K562 (cell line): ENCODE measurements around the gene HAGHL. TPM values are rescaled to one million over a fixed set of nuclear protein-coding genes. Genes with fewer than 3 reads are reported as not detected.

Experiments
- ATF1 ChIP-seq, 2 experiments: fragments of 450-650 bp in 1 of 2; IDR thresholded peaks; 2 replicates each; pipeline ENCODE4 v1.6.1; 2016; ENCODE audit warnings: missing compliant biosample characterization in 1 of 2, missing genetic modification characterization in 1 of 2
- BHLHE40 ChIP-seq: IDR thresholded peaks from 2 replicates; pipeline ENCODE4 v1.6.1; 2011; ENCODE audit warnings: low read length, improper control_type of control experiment
- DACH1 ChIP-seq: fragments of 450-650 bp; IDR thresholded peaks from 2 replicates; pipeline ENCODE4 v1.6.1; 2018; ENCODE audit not compliant: partially characterized antibody
- E2F6 ChIP-seq, 2 experiments: IDR thresholded peaks; 2 replicates each; pipeline ENCODE4 v1.6.1; 2011; ENCODE audit warnings: borderline replicate concordance in 1 of 2, control low read depth in 1 of 2, low read depth in 1 of 2, low read length in 1 of 2, mild to moderate bottlenecking in 1 of 2, mixed read lengths in 1 of 2, moderate library complexity in 1 of 2; ENCODE audit not compliant: insufficient read depth in 1 of 2, insufficient read length in 1 of 2, poor library complexity in 1 of 2, severe bottlenecking in 1 of 2; ENCODE audit errors: extremely low read depth in 1 of 2
- E2F8 ChIP-seq: fragments of 450-650 bp; IDR thresholded peaks from 2 replicates; pipeline ENCODE4 v1.7.1; 2018; ENCODE audit warnings: mild to moderate bottlenecking, low read depth; ENCODE audit not compliant: partially characterized antibody
- HCFC1 ChIP-seq: IDR thresholded peaks from 2 replicates; pipeline ENCODE4 v1.6.1; 2012; ENCODE audit warnings: low read depth, low read length, improper control_type of control experiment
- NFIC ChIP-seq: fragments of 450-650 bp; IDR thresholded peaks from 2 replicates; pipeline ENCODE4 v1.6.1; 2017; ENCODE audit warnings: mild to moderate bottlenecking, inconsistent platforms
- SAP30 ChIP-seq: fragments of 200-600 bp; sonication (generic); IDR thresholded peaks from 2 replicates; pipeline ENCODE4 v1.6.1; 2012; ENCODE audit warnings: borderline replicate concordance, low read depth, mild to moderate bottlenecking, moderate library complexity, low read length, control low read depth, inconsistent platforms; ENCODE audit not compliant: insufficient read depth, poor library complexity, severe bottlenecking
- ZBTB12 ChIP-seq: fragments of 250-450 bp; sonication (Bioruptor Pico); IDR thresholded peaks from 2 replicates; pipeline ENCODE4 v1.4.0; 2020
- ZMIZ1 ChIP-seq, 2 experiments: fragments of 150-350 bp in 1 of 2; IDR thresholded peaks; 2 replicates each; pipeline ENCODE4 v1.6.1; 2012 to 2016; ENCODE audit warnings: low read depth in 2 of 2, low read length in 2 of 2, mild to moderate bottlenecking in 1 of 2, moderate library complexity in 1 of 2
- ZNF316 ChIP-seq: fragments of 450-650 bp; IDR thresholded peaks from 2 replicates; pipeline ENCODE4 v1.6.1; 2016
- ZNF592 ChIP-seq: fragments of 450-650 bp; IDR thresholded peaks from 2 replicates; pipeline ENCODE4 v1.6.1; 2017; ENCODE audit warnings: antibody characterized with exemption, mild to moderate bottlenecking
- polyA plus RNA-seq, 8 experiments: library from polyadenylated mRNA; depleted of rRNA in 4 of 8; stranded (reverse) in 5 of 8; unstranded in 3 of 8; fragments of >200 nt; fragmentation: Nextera tagmentation in 2 of 8; fragmentation: Illumina TruSeq in 1 of 8; extraction: Ambion mirVana in 2 of 8; extraction: Trizol in 1 of 8; gene quantifications; 2 replicates each; pipeline versions ENCODE4 v1.2.1 to v1.2.3, GENCODE V29; 2011 to 2014; ENCODE audit warnings: inconsistent platforms in 1 of 8, missing spikeins in 1 of 8
- total RNA-seq, 7 experiments: library from RNA; depleted of rRNA in 6 of 7; stranded (reverse); fragments of >200 nt in 6 of 7; fragmentation: Illumina TruSeq in 2 of 7; extraction: Trizol in 2 of 7; gene quantifications; 2 replicates each; pipeline versions ENCODE4 v1.2.1 to v1.2.3, GENCODE V29; 2011 to 2021; ENCODE audit warnings: low replicate concordance in 1 of 7

Gene HAGHL
- total and polyA plus RNA-seq, 9 of the 15 experiments (the other 6 are each of a cell fraction or from before 2014, with no cell fraction given): 0.31 to 83.4 (median 20.7) TPM

- TF ChIP-seq ZMIZ1 (IDR thresholded peaks at IDR 0.05; ENCODE audit: low read depth in 2 of 2, low read length in 2 of 2): 0 out of 4 replicates have a peak, but pooled peaks of 1 of the 2 experiments have one; percentile 2
- peak; percentile 63 for TF ChIP-seq SAP30
- 0 out of 2 replicates have a peak, but pooled peaks have one; percentile 14 for TF ChIP-seq ZNF592
- TF ChIP-seq ZBTB12 (CRISPR knock-in tag): peak; percentile 83
- TF ChIP-seq HCFC1: peak; percentile 98
- peak; percentile 75 to 83 for TF ChIP-seq E2F6 (IDR thresholded peaks at IDR 0.05; ENCODE audit: borderline replicate concordance in 1 of 2, extremely low read depth in 1 of 2, insufficient read depth in 1 of 2, insufficient read length in 1 of 2, low read depth in 1 of 2, low read length in 1 of 2, poor library complexity in 1 of 2, severe bottlenecking in 1 of 2)
- peak; percentile 99 for TF ChIP-seq E2F8
- peak; percentile 54; the same call in 1 of the 2 replicates for TF ChIP-seq BHLHE40
- 0 out of 2 replicates have a peak, but pooled peaks have one; percentile 5 for TF ChIP-seq ZNF316
- TF ChIP-seq NFIC: 0 out of 2 replicates have a peak, but pooled peaks have one; percentile 3
- TF ChIP-seq ATF1 (CRISPR knock-in tag; IDR thresholded peaks at IDR 0.05): peak; percentile 89
- peak; percentile 95 for TF ChIP-seq ATF1 (tag; IDR thresholded peaks at IDR 0.05)
- peak; percentile 78 for TF ChIP-seq DACH1
Measured at GRCh38 chr16:740764-741505, 14.0 kb downstream of the HAGHL start, which contains the start of gene CIAO3 (continued).
